Measurements from ENCODE around the gene SULT1E1. TPM values are rescaled to one million over a fixed set of nuclear protein-coding genes. Genes with fewer than 3 reads are reported as not detected.

The SULT1E1 gene
- total RNA-seq, 2 experiments from 2014 or later: not detected

- CTCF ChIA-PET: interaction anchor here (0.7 to 2.7 kb wide), 25 partner anchors 8 to 149 kb away, joined by 3 to 12 read pairs (median 4); partner anchors contain the start of gene SULT1B1
- POLR2A ChIA-PET: no interaction called here
- H3K4me3 Mint-ChIP-seq: no peak overlapping the region
- no peaks in the 10 kb centered on the region for H3K4me1 Mint-ChIP-seq (ENCODE audit: low read depth)
- H3K27ac Mint-ChIP-seq: no peak overlapping the region
- no peaks in the 10 kb centered on the region for H3K36me3 Mint-ChIP-seq (ENCODE audit: low read depth)
- no peaks in the 10 kb centered on the region for H3K9me3 Mint-ChIP-seq (ENCODE audit: insufficient read depth)
- no peaks in the 10 kb centered on the region for H3K27me3 Mint-ChIP-seq (ENCODE audit: low read depth)
- DNase-seq (peak; percentile 68), ATAC-seq (peak; percentile 81)
These were observed 36.3 kb downstream of the SULT1E1 start for GRCh38 chr4:69823481-69824186.

GRCh38 chr4:69823048-69823447 is 36.9 kb downstream of the SULT1E1 start:
- H3K9me3 Mint-ChIP-seq (ENCODE audit: insufficient read depth): no peaks in the 10 kb centered on the region
- CTCF ChIA-PET: interaction anchor here (0.7 to 2.7 kb wide), 21 partner anchors 8 to 138 kb away, joined by 3 to 12 read pairs (median 4); partner anchors contain the start of gene SULT1B1

GRCh38 chr4:69822198-69822597 is 37.7 kb downstream of the SULT1E1 start:
- DNase-seq: no peak

More at GRCh38 chr4:69823048-69823447, 36.9 kb downstream of the SULT1E1 start:
- POLR2A ChIA-PET: no interaction called here
- no peak overlapping the region for H3K27ac Mint-ChIP-seq
- no peak for ATAC-seq
- no peak for DNase-seq
- H3K27me3 Mint-ChIP-seq (ENCODE audit: low read depth): no peaks in the 10 kb centered on the region
- no peaks in the 10 kb centered on the region for H3K36me3 Mint-ChIP-seq (ENCODE audit: low read depth)
- no peak overlapping the region for H3K4me3 Mint-ChIP-seq
- no peaks in the 10 kb centered on the region for H3K4me1 Mint-ChIP-seq (ENCODE audit: low read depth)

GRCh38 chr4:69818060-69818639 is 41.8 kb downstream of the SULT1E1 start:
- Mint-ChIP-seq H3K4me1 (ENCODE audit: low read depth) (no peaks in the 10 kb centered on the region), H3K36me3 (ENCODE audit: low read depth) (no peaks in the 10 kb centered on the region), H3K4me3 (no peak overlapping the region), H3K27me3 (ENCODE audit: low read depth) (no peaks in the 10 kb centered on the region), H3K27ac (no peak overlapping the region), H3K9me3 (ENCODE audit: insufficient read depth) (no peaks in the 10 kb centered on the region)
- CTCF ChIA-PET: no interaction called here
- no peak for DNase-seq
- POLR2A ChIA-PET: no interaction called here
- no peak for ATAC-seq

More at GRCh38 chr4:69822198-69822597, 37.7 kb downstream of the SULT1E1 start:
- Mint-ChIP-seq H3K4me3 (no peak overlapping the region), H3K4me1 (ENCODE audit: low read depth) (no peaks in the 10 kb centered on the region), H3K27ac (no peak overlapping the region), H3K27me3 (ENCODE audit: low read depth) (no peaks in the 10 kb centered on the region), H3K9me3 (ENCODE audit: insufficient read depth) (no peaks in the 10 kb centered on the region), H3K36me3 (ENCODE audit: low read depth) (no peaks in the 10 kb centered on the region)
- CTCF ChIA-PET: interaction anchor here (1.0 to 2.7 kb wide), 4 partner anchors 58 to 132 kb away, joined by 4 to 9 read pairs (median 8); partner anchors contain the start of gene SULT1B1
- POLR2A ChIA-PET: no interaction called here
- no peak for ATAC-seq

- Mint-ChIP-seq H3K27ac (no peak overlapping the region), H3K27me3 (ENCODE audit: low read depth) (no peaks in the 10 kb centered on the region), H3K36me3 (ENCODE audit: low read depth) (no peaks in the 10 kb centered on the region), H3K9me3 (ENCODE audit: insufficient read depth) (no peaks in the 10 kb centered on the region), H3K4me3 (no peak overlapping the region), H3K4me1 (ENCODE audit: low read depth) (no peaks in the 10 kb centered on the region)
- CTCF ChIA-PET: no interaction called here
- ATAC-seq (no peak), DNase-seq (no peak)
- POLR2A ChIA-PET: no interaction called here
These were observed 43.7 kb downstream of the SULT1E1 start for GRCh38 chr4:69816236-69816635.

- Mint-ChIP-seq H3K9me3 (ENCODE audit: insufficient read depth) (no peaks in the 10 kb centered on the region), H3K4me3 (no peak overlapping the region), H3K36me3 (ENCODE audit: low read depth) (no peaks in the 10 kb centered on the region), H3K4me1 (ENCODE audit: low read depth) (no peaks in the 10 kb centered on the region), H3K27me3 (ENCODE audit: low read depth) (no peaks in the 10 kb centered on the region), H3K27ac (no peak overlapping the region)
- DNase-seq (no peak), ATAC-seq (no peak)
- CTCF ChIA-PET: interaction anchor here (2.5 kb wide), 1 partner anchor 10 kb away, joined by 8 read pairs; no protein-coding TSS in a partner anchor
- POLR2A ChIA-PET: no interaction called here
These were observed 46.3 kb downstream of the SULT1E1 start for GRCh38 chr4:69813628-69814027.

- no peak for ATAC-seq
- ChIA-PET CTCF (no interaction called here), POLR2A (no interaction called here)
- Mint-ChIP-seq H3K36me3 (ENCODE audit: low read depth) (no peaks in the 10 kb centered on the region), H3K27ac (no peak overlapping the region), H3K4me1 (ENCODE audit: low read depth) (no peaks in the 10 kb centered on the region), H3K9me3 (ENCODE audit: insufficient read depth) (no peaks in the 10 kb centered on the region), H3K27me3 (ENCODE audit: low read depth) (no peaks in the 10 kb centered on the region), H3K4me3 (no peak overlapping the region)
- no peak for DNase-seq
These were observed 48.8 kb downstream of the SULT1E1 start for GRCh38 chr4:69811166-69811565.

GRCh38 chr4:69800599-69800998 is 59.3 kb downstream of the SULT1E1 start:
- Mint-ChIP-seq H3K36me3 (ENCODE audit: low read depth) (no peaks in the 10 kb centered on the region), H3K27me3 (ENCODE audit: low read depth) (no peaks in the 10 kb centered on the region), H3K9me3 (ENCODE audit: insufficient read depth) (no peaks in the 10 kb centered on the region), H3K27ac (no peak overlapping the region), H3K4me1 (ENCODE audit: low read depth) (no peaks in the 10 kb centered on the region), H3K4me3 (no peak overlapping the region)
- ChIA-PET POLR2A (no interaction called here), CTCF (no interaction called here)
- no peak for ATAC-seq
- no peak for DNase-seq

- Mint-ChIP-seq H3K27ac (no peak overlapping the region), H3K27me3 (ENCODE audit: low read depth) (no peaks in the 10 kb centered on the region), H3K9me3 (ENCODE audit: insufficient read depth) (no peaks in the 10 kb centered on the region), H3K4me3 (no peak overlapping the region), H3K36me3 (ENCODE audit: low read depth) (no peaks in the 10 kb centered on the region), H3K4me1 (ENCODE audit: low read depth) (no peaks in the 10 kb centered on the region)
- ATAC-seq (no peak), DNase-seq (no peak)
- ChIA-PET CTCF (no interaction called here), POLR2A (no interaction called here)
These were observed 60.6 kb downstream of the SULT1E1 start for GRCh38 chr4:69799337-69799736.

GRCh38 chr4:69793732-69794131 is 66.2 kb downstream of the SULT1E1 start:
- no peak overlapping the region for H3K4me3 Mint-ChIP-seq
- ChIA-PET CTCF (interaction anchor here (1.2 kb wide), 1 partner anchor 30 kb away, joined by 3 read pairs; no protein-coding TSS in a partner anchor), POLR2A (no interaction called here)
- H3K27ac Mint-ChIP-seq: no peak overlapping the region
- no peaks in the 10 kb centered on the region for H3K4me1 Mint-ChIP-seq (ENCODE audit: low read depth)
- H3K27me3 Mint-ChIP-seq (ENCODE audit: low read depth): no peaks in the 10 kb centered on the region
- H3K9me3 Mint-ChIP-seq (ENCODE audit: insufficient read depth): no peaks in the 10 kb centered on the region
- no peak for DNase-seq
- H3K36me3 Mint-ChIP-seq (ENCODE audit: low read depth): no peaks in the 10 kb centered on the region
- ATAC-seq: no peak
